GM18907 (cell line): ENCODE results near the gene MTMR4.
"Not testable (repeated sequence)": the region's sequence is repeated elsewhere in the genome, so short reads cannot be mapped to it uniquely, and the experiment has no call there.

Source experiments
- ATAC-seq: cut with Tn5 transposase; IDR thresholded peaks from one replicate; pipeline ENCODE4 v1.9.1; 2021; ENCODE audit warnings: mild to moderate bottlenecking, moderate library complexity; ENCODE audit not compliant: unreplicated experiment

The MTMR4 gene

DNA sequence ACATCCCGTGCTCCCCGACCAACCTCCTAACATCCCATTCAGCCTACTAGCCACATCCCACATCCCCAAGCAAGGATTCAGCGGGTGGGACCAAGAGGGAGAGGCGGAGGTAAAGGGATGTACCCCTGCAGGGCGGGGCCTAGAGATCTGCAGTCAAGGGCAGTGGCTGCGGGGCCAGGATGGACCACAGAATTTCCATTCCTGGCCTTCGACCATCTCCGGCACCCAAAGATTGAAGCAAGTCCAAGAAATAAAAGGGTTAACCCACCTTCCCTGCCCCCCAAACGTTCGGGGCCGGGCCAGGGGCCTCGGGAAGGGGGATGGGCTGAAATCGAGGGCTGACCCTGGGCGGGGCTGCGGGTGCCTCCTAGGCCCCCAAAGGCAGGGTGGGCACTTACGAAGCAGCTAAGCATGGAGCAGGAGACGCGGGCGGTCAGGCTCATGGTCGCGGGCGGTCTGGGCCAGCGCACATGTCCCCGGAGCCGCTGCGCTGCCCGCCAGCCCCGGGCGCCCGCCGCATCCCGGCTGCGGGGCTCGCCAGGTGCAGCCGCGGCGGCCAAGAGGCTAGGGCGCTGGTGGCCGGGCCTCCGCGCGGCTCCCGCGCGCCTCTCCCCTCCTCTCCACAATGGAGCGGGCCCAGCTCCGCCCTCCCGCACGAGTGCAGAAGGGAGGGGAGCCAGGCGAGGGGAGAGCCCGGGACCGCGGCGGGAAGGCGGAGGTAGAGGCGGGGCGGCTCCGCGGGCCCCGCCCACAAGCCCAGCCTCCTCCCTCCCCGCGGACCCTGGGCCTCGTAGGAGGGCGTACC is at the start of gene MTMR4:
MTMR4 (minus strand) TSS at position 674 of the 805 bp plus-strand sequence; CDS start at position 443, 231 bp downstream.
- ATAC-seq: no peak

DNA sequence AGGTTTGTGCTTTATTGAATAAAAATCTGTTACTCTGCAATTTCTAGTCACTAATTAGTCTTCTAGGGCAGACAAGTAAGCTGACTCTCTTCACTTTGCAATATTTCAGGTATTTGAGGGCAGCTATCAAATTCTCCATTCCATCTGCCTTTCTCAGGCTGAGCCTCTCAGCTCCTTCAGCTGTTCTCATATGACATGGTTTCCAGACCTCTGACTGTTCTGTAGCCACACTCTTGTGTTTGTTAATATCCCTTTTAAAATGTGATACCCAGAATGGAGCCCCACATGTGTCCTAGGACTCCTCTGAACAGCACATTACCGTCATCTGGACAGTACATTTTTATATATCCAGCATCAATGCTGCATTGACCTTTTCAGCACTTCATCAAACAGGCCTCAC is 46.1 kb upstream of the MTMR4 start:
- ATAC-seq: no peak

DNA sequence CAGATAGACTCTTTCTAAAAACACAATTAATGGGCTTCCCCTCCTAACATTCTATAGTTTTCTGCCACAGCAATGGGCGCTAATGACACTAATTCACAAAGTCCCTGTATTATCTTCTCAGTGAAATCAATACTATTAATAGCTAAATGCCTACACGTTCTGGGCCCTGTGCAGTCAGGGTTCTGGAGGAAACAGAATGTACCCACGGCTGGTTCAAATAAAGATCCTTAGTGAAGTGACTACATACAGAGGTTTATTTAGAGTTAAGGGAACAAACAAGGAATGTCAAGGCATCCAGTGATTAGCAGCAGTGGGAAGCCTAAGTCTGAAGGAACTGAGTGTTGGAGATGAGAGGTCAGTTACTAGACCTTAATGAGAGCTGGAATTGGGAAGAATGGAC is 43.5 kb upstream of the MTMR4 start:
- no peak for ATAC-seq

DNA sequence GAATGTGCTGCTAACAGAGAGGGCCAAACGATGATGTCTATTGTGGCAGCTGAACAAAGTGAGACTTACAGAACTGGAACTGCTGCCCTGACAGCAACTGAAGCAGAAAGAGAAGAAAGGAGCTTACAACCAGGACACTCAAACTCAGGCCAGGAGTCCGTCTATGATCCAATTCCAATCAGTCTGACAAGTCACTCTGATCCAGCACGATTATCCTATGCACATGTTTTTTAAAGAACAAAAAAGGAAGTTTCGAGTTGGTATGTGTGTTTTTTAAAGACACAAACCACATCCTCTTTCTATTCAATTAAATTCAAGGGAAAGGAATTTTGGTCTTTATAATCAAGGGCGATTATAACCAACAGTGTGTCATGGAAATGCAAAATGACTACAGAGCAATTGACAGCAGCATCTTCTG is 42.4 kb upstream of the MTMR4 start:
- no peak for ATAC-seq

DNA sequence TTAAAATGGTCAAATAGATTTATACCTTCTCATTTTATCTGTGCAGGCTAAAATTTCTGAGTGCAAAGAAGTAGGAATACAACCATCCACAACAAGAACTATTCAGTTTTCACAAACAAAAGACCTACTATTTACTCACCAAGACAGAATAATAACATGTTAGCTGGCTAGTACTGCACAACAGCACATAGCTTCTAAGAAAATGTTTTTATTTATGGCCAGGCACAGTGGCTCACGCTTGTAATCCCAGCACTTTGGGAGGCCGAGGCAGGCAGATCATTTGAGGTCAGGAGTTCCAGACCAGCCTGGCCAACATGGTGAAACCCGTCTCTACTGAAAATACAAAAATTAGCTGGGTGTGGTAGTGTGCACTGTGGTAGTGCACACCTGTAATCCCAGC is 40.7 kb upstream of the MTMR4 start:
- not testable (repeated sequence) for ATAC-seq

DNA sequence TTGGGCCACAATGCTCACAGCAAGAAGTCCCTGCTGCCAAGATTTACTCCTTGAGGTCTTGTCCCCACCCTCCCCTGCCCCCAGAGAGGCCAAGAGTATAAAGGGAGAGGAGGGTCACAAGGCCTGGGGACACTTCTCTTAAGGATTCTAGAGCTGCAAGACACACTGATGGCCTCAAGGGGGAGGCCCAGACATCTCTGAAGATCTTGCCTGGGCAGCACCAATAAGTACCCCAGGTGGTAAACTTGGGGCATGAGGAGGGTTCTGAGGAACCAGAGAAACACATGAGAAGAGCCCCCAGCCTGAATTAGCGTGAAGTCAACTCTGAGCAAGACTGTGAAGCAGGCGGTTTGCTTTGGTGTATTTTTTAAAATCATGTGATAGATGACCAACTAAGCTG is 26.8 kb upstream of the MTMR4 start:
- no peak for ATAC-seq

DNA sequence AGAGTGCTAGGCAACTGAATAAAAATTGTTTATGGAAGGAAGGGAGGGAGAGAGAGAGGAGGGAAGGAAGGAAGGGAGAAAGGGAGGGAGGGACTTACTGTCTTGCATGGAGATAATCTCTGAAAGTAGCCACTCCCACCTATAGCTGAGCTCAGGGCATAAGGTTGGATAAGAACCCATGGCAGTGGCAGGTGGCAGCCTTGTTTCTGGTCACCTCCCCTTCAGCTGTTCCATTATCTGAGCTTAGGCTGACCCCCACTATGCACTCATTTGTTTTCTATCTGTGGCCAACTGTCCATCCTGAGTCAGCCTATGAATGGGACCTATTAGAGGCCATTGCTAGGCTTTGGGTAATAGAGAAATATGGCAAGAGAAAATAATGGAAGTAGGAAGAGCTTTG is 25.3 kb upstream of the MTMR4 start:
- no peak for ATAC-seq

DNA sequence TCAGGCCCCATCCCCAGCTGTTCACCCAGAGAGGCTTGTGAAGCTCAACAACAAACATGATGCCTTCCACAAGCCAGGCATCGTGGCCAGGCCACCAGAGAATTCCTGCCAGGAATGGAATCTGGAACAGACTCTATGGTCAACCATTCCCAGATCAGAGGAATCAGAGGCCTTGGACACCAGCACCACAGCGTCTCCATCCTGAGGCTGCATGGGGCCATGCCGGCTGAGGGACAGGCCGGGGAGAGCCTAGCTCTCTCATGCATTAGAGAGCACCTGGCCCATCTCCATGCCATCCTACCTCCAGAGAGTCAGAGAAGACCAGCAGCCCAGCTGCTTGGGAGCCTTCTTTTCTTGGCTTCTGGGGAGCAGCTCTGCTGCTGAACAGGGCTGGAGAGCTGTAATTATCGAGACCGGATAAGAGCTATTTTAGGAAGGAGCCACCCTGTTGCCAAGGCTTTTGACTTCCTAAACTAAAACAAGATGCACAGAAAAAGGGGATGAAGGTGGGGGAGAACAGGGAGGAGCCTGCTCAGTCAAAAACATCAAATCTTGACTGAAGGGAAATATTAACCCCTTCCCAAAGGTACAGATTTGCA is 24.5 kb upstream of the MTMR4 start:
- ATAC-seq: no peak

DNA sequence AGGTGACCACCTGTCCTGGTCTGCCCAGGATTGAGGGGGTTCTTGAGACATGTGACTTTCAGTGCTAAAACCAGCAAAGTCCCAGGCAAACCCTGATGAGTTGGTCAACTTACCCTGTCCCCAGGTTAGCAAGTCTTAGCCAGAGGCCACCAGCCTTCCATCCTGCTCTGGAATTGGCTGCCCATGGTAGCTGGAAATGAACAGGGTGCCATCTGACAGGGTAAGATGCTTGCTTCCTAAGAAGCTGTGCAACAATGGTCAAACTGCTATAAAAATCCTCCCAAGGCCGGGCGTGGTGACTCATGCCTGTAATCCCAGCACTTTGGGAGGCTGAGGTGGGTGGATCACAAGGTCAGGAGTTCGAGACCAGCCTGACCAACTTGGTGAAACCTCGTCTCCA is 22.8 kb upstream of the MTMR4 start:
- no peak for ATAC-seq

DNA sequence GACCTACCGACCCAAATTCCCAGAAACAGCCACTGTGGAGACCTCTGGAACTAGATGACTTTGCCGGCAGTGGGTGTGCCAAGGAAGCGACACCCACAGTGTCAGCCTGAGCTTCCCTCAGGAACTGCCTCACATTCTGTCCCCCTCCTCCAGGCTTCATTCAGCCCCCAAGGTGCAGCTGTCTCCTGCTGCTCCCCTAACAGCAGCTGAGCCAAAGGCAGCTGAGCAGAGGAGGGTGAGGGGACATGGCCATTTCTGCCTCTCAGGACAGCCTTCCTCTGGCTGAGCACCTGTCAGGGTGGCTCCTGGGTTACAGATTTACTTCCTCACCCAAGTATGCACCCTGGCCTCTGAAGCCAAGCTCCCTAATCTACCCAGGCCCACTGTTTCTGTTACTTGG is 22.1 kb upstream of the MTMR4 start:
- ATAC-seq: no peak

DNA sequence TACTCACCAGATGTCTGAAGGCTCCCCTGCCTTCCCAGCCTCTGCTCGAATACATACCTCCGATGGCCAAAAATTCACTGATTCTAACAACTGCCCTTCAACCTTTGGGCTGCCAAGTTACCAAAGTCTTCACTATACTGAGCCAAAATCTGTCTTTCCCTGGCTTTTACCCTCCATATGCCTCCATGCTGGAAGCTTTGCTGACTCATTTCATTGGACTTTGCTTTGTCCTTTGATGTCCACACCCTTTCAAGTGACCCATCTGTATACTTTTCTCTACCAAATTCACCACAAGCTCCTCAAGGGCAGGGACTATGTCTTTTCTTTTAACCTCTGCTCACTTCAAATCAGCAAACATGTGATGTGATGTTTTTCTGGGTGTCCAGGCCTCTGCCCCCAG is 21.0 kb upstream of the MTMR4 start:
- ATAC-seq: no peak

DNA sequence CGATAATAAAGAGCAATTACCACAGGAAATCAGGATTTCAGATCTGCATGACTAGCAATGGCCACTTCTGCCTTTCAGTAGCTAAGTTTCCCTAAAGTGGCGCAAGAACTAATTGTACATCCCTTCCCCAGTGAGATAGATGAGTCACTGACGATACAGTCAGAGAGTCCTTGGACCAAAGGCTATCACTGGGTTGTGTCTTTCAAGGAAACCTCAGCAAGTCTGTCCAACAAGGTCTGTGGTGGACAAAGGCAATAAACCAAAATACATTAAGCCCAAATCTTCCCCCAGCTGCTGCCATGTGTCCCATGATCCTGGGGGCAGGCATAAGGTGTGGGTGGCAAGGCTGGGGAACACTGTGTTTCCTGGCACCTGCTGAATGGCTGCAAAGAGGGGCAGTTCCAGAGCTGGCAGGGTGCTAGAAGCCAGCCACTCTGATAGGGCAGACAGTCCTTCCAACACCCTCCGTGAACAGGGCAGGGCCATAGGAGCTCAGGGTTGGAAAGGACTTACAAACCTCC is 20.5 kb upstream of the MTMR4 start:
- no peak for ATAC-seq

DNA sequence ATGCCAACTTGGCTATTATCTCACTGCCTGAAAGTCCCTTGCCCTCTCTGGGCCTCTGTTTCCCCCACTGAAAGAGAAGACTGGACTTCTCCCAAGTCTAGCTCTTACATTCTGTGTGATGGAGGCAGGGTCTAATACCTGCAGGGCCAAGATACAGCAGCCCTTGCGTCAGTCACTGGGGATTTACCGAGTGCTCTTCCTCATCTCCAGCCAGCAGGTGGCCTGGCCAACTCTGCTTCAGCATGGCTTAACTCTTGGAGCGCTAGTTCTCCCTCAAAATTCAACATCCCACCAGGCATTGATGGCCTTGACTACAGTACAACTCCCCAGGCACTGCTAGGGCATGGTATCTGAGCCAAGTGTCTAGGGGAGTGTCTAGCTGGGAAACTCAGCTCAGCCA is 19.9 kb upstream of the MTMR4 start:
- ATAC-seq: no peak

DNA sequence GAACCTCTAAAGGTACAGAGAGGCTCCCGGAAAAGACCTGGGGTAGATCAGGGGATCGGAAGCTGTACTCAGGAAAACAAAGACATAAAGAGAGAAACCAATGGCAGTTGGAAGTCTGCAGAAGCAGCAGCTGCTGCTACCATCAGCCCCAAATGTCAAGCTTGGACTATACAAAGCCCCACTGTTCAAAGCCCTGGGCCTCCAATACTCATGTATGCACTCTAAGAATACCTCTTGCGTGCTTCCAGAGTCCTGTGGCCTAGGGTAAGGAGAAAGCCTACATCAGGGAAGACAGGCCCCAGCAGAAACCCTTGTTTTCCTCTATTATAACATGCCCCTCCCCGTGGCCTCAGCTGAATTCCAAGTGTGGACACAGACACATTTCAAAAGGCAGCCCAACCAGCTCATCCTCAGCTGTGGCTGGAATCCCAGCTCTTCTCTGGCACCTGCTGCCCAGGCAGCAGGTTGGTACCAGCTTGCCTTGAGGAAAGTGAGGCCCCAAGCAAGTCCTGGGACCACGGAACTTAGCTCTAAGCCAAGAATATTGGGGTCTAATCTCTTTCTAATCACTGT is 19.3 kb upstream of the MTMR4 start:
- no peak for ATAC-seq

DNA sequence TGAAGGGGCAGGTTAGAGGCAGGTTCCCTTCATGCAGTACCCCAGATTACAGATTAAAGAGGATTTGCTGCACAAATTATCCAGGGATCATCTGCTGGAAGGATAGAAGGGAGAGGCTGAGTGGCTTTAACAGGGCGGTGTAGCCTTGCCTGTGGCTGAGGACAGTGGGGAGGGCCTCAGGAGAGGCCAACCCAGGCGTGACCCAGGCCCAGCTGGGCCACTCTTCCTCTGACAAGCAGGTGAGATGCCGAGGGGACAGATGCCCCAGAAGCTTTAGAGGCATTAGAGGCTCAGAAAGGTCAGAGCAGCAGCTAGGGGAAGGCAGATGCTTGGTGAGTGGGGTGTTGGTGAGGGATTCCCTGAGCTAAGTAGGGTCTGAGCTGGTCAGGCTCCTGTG is 18.1 kb upstream of the MTMR4 start:
- no peak for ATAC-seq

DNA sequence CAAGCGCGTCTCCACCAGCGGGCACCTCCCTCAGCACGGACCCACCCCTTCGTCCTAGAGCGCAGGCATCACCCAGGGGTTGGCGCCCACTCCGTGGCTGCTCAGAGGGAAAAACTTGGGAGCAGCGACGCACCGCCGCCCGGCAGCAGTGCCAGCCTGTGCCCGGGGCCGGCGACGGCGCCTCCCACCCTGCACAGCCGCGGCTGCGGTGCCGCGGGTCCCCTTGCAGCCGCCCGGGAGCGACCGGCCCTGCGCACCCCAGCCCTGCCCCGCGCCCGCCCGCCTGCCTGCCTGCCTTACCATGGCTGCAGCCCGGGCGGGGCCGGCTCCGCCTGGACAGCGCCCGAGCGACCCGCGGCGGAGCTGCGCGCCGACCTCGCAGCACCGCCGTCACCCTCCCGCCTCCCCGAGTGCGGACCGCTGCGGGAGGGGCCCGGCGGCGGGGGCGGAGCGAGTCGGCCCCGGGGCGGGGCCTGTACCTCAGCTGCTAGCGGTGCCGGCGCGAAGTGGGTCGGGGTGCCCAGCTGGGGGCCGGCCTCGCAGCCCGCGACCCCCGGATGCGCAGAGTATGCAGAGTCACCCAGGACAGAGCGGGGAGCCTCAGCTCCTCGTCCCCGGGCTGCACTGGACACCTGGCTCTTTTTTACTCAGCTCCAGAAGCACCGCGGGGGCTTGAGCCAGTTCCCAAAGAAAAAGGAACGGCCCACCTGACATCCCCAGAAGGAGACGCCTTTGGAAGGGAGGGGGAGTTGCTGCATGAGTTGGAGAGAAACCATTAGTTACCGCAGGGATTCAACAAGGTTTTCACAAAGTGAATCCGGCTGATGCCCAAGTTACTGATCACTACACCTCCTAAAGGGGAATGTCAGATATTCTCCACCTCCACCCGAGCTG is 17.5 kb upstream of the MTMR4 start:
- peak; percentile 50 for ATAC-seq

DNA sequence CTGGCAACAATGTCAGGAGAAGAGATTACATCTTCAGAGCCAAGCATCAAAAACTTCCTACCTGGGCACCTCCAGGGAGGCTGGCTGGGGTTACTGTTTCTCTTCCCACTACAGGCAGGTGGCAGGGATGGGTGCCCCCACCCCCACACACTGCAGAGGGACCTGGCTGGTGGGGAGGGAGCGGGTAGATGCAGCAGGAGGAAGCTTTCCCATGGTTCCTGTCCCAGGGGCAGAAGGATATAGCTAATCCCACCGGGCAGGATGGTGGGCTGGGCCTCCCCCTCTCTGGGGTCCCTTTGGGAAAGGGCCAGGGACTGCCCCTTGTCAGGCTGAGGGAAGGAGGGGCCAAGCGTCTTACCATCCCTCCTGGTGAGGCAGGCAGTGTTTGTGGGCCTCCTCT is 16.7 kb upstream of the MTMR4 start:
- no peak for ATAC-seq

DNA sequence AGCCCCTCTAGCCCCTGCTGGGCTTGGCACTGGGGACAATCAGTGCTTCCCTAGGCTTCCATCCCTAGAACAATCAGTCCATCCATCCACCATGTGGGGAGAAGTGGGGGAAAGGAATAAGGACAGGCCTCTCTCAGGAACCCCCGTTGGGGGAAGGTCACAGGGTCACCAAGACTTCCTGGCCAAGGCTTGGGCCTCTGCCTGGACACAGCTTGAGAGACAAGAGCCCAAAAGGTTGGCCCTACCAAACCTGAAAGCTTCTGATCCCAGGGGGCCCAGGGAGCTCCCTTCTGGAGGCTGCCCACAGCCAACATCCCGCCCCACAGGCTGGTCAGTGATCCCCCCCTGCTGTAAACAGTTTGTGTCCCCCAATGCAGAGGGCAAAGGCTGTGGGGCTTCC is 16.2 kb upstream of the MTMR4 start:
- ATAC-seq: no peak

DNA sequence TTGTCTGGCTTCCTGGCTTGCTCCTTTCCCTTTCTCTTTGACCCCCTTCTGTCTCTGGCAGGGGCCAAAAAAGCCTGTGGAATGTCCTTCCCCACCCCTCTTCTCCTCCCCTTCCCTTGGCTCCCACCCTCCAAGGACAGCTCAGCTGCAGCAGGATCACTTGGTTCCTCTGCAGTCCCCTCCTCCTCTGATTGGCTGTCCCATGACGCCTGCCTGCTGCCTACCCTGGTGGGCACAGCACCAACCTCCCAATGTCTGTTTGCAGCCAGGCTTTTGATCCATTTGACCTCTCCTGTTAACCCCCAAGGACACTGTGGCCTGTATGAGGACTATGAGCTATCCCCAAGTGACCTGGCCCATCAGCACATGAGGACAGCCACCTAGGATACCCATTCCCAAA is 14.8 kb upstream of the MTMR4 start:
- no peak for ATAC-seq

DNA sequence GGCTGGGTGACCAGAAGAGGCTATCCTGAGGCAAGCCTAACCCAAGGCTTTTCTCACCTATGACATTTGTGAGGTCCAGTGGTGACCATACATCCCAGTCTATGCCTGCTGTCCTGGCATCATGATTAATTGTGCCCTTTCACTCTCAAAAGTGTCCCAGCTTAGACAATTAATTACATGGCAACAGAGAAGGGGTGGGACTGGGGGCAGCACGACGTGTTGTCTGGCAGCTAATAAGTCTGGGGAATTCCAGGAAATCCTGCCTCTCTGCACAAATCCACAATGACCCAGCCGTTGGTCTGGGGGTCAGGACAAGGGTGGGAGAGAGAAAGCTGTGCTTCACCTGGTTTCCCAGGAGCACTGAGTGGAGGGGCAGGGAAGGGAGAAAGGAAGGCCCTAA is 14.0 kb upstream of the MTMR4 start:
- ATAC-seq: no peak

DNA sequence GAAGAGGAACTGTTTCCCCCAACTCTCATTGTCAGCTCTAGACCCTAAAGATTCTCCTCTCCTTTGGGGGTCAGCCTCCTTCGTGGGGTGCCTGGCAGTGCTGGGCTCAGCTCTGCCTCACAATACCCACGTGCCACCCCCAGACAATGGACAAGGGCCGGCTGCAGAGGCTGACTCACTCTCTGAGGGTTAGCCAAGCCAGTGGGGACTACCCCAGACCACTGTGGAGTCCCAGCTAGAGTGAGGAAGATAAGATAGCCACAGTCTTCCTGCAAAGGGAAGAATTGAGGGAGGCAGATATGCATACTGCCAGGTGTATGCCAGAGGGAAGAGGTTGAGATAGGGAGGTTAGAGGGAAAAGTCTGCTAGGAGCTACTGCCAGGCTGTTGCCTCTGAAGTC is 13.5 kb upstream of the MTMR4 start:
- ATAC-seq: no peak
